ENCODE measurements around the gene PRSS1.

PRSS1 gene

GRCh38 chr7:142777318-142777717 lies 28.0 kb downstream of the PRSS1 start:
- no peaks in the 10 kb centered on the region for H3K4me1 ChIP-seq (ENCODE audit: insufficient read depth, low read length)
- ATAC-seq (ENCODE audit: insufficient read depth, low read depth) (no peak), DNase-seq (no peak)
- no peak overlapping the region for H3K4me3 ChIP-seq (ENCODE audit: low read depth in 1 of 2, low read length in 2 of 2)
- H3K79me2 ChIP-seq (ENCODE audit: insufficient read depth, low read length) = no peaks in the 10 kb centered on the region
- no peaks in the 10 kb centered on the region for H3K36me3 ChIP-seq (ENCODE audit: insufficient read depth, low read length)
- H3K27ac ChIP-seq (ENCODE audit: low read length) = no peak overlapping the region
- H3K9me3 ChIP-seq (ENCODE audit: insufficient read depth, low read length, severe bottlenecking) = no peaks in the 10 kb centered on the region
- no peak overlapping the region for H3K4me2 ChIP-seq (ENCODE audit: insufficient read depth, low read length)
- no peak for TF ChIP-seq CTCF (IDR thresholded peaks at IDR 0.05; ENCODE audit: borderline replicate concordance, extremely low read depth, low read length, poor library complexity, severe bottlenecking)
- no peak overlapping the region for H2AFZ ChIP-seq (ENCODE audit: low read depth, low read length)
- no peaks in the 10 kb centered on the region for H4K20me1 ChIP-seq (ENCODE audit: insufficient read depth, low read length)
- no peak overlapping the region for H3K9ac ChIP-seq (ENCODE audit: low read depth, low read length)
- no peaks in the 10 kb centered on the region for H3K27me3 ChIP-seq (ENCODE audit: insufficient read depth, low read length, poor library complexity)

GRCh38 chr7:142782922-142783900 lies 33.9 kb downstream of the PRSS1 start:
- Histone ChIP-seq H3K4me3 (ENCODE audit: low read depth in 1 of 2, low read length in 2 of 2) (no peak overlapping the region), H3K4me2 (ENCODE audit: insufficient read depth, low read length) (no peak overlapping the region)

GRCh38 chr7:142784096-142784495 lies 34.8 kb downstream of the PRSS1 start:
- no peak overlapping the region for H3K4me3 ChIP-seq (ENCODE audit: low read depth in 1 of 2, low read length in 2 of 2)
- peaks cover 24% of the 10 kb centered on the region for H3K79me2 ChIP-seq (ENCODE audit: insufficient read depth, low read length)
- TF ChIP-seq EZH2 (IDR thresholded peaks at IDR 0.05; ENCODE audit: borderline replicate concordance, low read depth, low read length, severe bottlenecking) = no peak
- no peak for TF ChIP-seq CTCF (IDR thresholded peaks at IDR 0.05; ENCODE audit: borderline replicate concordance, extremely low read depth, low read length, poor library complexity, severe bottlenecking)
- ATAC-seq (ENCODE audit: insufficient read depth, low read depth) (no peak), DNase-seq (no peak)
- H2AFZ ChIP-seq (ENCODE audit: low read depth, low read length) = no peak overlapping the region
- H3K36me3 ChIP-seq (ENCODE audit: insufficient read depth, low read length) = peaks cover 24% of the 10 kb centered on the region
- H3K27me3 ChIP-seq (ENCODE audit: insufficient read depth, low read length, poor library complexity) = no peaks in the 10 kb centered on the region
- no peaks in the 10 kb centered on the region for H3K9me3 ChIP-seq (ENCODE audit: insufficient read depth, low read length, severe bottlenecking)
- H3K9ac ChIP-seq (ENCODE audit: low read depth, low read length) = no peak overlapping the region
- no peak overlapping the region for H3K27ac ChIP-seq (ENCODE audit: low read length)
- H3K4me2 ChIP-seq (ENCODE audit: insufficient read depth, low read length) = no peak overlapping the region
- no peaks in the 10 kb centered on the region for H3K4me1 ChIP-seq (ENCODE audit: insufficient read depth, low read length)
- H4K20me1 ChIP-seq (ENCODE audit: insufficient read depth, low read length) = no peaks in the 10 kb centered on the region

More at GRCh38 chr7:142782922-142783900, 33.9 kb downstream of the PRSS1 start:
- Histone ChIP-seq H3K9me3 (ENCODE audit: insufficient read depth, low read length, severe bottlenecking) (no peaks in the 10 kb centered on the region), H3K36me3 (ENCODE audit: insufficient read depth, low read length) (peaks cover 15% of the 10 kb centered on the region), H3K27me3 (ENCODE audit: insufficient read depth, low read length, poor library complexity) (no peaks in the 10 kb centered on the region), H3K79me2 (ENCODE audit: insufficient read depth, low read length) (peaks cover 15% of the 10 kb centered on the region), H2AFZ (ENCODE audit: low read depth, low read length) (no peak overlapping the region), H4K20me1 (ENCODE audit: insufficient read depth, low read length) (no peaks in the 10 kb centered on the region), H3K9ac (ENCODE audit: low read depth, low read length) (no peak overlapping the region), H3K27ac (ENCODE audit: low read length) (no peak overlapping the region), H3K4me1 (ENCODE audit: insufficient read depth, low read length) (no peaks in the 10 kb centered on the region)
- TF ChIP-seq CTCF (IDR thresholded peaks at IDR 0.05; ENCODE audit: borderline replicate concordance, extremely low read depth, low read length, poor library complexity, severe bottlenecking) = no peak
- TF ChIP-seq EZH2 (IDR thresholded peaks at IDR 0.05; ENCODE audit: borderline replicate concordance, low read depth, low read length, severe bottlenecking) = no peak
- ATAC-seq (ENCODE audit: insufficient read depth, low read depth) (no peak), DNase-seq (no peak)
